MCF 10A (cell line): ENCODE data around the gene ZBTB38. TPM values are rescaled to one million over a fixed set of nuclear protein-coding genes. Genes with fewer than 3 reads are reported as not detected.

Experiments used
- BruUV-seq: library from RNA; stranded (reverse); fragments of 400-500 nt; replicated peaks from 2 replicates; lab custom pipeline; 2021; lab: Mats Ljungman, UMichigan
- CTCF ChIA-PET: fragments of 300-600 bp; sonication (Branson Sonifier 250); formaldehyde crosslinking; extraction: SDS; loops from one replicate; lab custom pipeline; 2021; ENCODE audit warnings: antibody characterized with exemption, inconsistent platforms; lab: Yijun Ruan, JAX
- POLR2A ChIA-PET: fragments of 300-600, 350-650 bp; sonication (Branson Sonifier 250); formaldehyde crosslinking; extraction: SDS; loops from one replicate; lab custom pipeline; 2020; ENCODE audit warnings: antibody characterized with exemption, inconsistent platforms; lab: Yijun Ruan, JAX
- DNase-seq: peaks from one replicate; pipeline ENCODE4 v3.0.0-alpha.2; 2018; ENCODE audit not compliant: unreplicated experiment
- H3K27ac Mint-ChIP-seq: one replicate; pipeline ENCODE4 v1.8.0; 2022; ENCODE audit warnings: mild to moderate bottlenecking, low read depth, mixed read lengths; ENCODE audit not compliant: unreplicated experiment
- H3K27me3 Mint-ChIP-seq: one replicate; pipeline ENCODE4 v1.8.0; 2022; ENCODE audit warnings: mixed read lengths; ENCODE audit not compliant: insufficient read depth, unreplicated experiment
- H3K36me3 Mint-ChIP-seq: one replicate; pipeline ENCODE4 v1.8.0; 2022; ENCODE audit warnings: mild to moderate bottlenecking, moderate library complexity, mixed read lengths; ENCODE audit not compliant: insufficient read depth, unreplicated experiment
- H3K4me1 Mint-ChIP-seq: one replicate; pipeline ENCODE4 v1.8.0; 2022; ENCODE audit warnings: mixed read lengths; ENCODE audit not compliant: insufficient read depth, unreplicated experiment
- H3K4me3 Mint-ChIP-seq: one replicate; pipeline ENCODE4 v1.8.0; 2022; ENCODE audit warnings: mild to moderate bottlenecking, moderate library complexity, mixed read lengths; ENCODE audit not compliant: unreplicated experiment
- H3K9me3 Mint-ChIP-seq: one replicate; pipeline ENCODE4 v1.8.0; 2022; ENCODE audit warnings: mixed read lengths; ENCODE audit not compliant: unreplicated experiment
- intact Hi-C: fragments of 100-400 bp; cut with micrococcal nuclease; formaldehyde crosslinking; loops from 2 replicates; pipeline ENCODE4 v1.14.1; 2022
- total RNA-seq: library from RNA; stranded (reverse); gene quantifications from 2 replicates; pipeline ENCODE4 v1.2.3, GENCODE V29; 2022
- TF ChIP-seq, protein P1 (sequence below): fragments of 200-600 bp; IDR thresholded peaks from one replicate; pipeline ENCODE4 v1.8.0; 2022; ENCODE audit warnings: antibody characterized with exemption, mild to moderate bottlenecking; ENCODE audit not compliant: unreplicated experiment

ZBTB38 gene
- total RNA-seq, 1 experiment from 2014 or later, result 168 TPM

DNA sequence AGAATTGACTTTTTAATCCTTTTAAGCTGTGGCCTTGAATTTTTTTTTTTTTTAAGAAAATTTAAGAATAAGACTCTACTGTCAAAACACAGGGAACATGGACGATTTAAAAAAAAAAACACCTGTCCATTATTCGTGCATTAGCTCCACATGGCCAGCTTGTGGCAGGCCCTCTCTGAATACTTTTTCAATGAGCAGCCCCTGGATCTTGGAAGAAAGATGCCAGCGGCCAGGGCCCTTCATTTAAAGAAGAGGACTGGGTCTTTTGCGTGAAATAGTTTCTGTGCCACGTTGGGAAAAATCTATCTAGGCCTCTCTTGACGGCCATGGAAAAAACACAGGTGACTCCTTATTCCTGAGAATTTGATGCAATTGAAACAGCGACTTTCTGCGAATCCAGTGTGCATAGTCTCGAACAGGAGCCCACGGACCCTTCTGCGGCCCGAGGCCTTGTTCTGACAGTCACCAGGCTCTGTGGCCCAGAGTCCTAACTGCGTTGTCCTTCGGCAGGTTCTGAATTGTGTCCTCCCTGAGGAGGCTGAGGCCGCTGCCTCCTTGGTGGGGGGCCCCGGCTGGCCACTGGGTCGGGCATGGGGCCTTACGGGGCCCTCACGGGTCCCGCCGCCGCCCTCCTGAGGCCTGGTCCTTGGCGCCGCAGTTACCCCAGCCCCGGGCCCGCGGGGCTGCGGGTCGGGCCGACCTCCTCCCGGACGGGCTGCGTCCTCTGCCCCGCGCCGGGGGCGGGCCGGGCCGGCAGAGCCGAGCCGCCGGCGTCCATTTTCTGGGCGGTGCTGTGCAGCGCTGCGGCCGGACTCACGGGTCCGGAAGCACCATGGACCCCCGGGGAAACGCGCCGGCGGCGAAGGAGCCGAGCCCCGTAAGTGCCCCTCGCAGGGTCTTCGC is 33.5 kb downstream of the ZBTB38 start:
- intact Hi-C loops, result no loop called here
- H3K9me3 Mint-ChIP-seq, result no peaks in the 10 kb centered on the region
- TSS peak; percentile 66 for BruUV-seq
- H3K4me3 Mint-ChIP-seq, result peak overlapping the region; percentile 69
- TF ChIP-seq, protein P1, sequence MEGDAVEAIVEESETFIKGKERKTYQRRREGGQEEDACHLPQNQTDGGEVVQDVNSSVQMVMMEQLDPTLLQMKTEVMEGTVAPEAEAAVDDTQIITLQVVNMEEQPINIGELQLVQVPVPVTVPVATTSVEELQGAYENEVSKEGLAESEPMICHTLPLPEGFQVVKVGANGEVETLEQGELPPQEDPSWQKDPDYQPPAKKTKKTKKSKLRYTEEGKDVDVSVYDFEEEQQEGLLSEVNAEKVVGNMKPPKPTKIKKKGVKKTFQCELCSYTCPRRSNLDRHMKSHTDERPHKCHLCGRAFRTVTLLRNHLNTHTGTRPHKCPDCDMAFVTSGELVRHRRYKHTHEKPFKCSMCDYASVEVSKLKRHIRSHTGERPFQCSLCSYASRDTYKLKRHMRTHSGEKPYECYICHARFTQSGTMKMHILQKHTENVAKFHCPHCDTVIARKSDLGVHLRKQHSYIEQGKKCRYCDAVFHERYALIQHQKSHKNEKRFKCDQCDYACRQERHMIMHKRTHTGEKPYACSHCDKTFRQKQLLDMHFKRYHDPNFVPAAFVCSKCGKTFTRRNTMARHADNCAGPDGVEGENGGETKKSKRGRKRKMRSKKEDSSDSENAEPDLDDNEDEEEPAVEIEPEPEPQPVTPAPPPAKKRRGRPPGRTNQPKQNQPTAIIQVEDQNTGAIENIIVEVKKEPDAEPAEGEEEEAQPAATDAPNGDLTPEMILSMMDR, result no peak
- no peak for DNase-seq
- H3K27ac Mint-ChIP-seq, result peak overlapping the region; percentile 75
- peaks cover 49% of the 10 kb centered on the region for H3K4me1 Mint-ChIP-seq
- H3K36me3 Mint-ChIP-seq, result peaks cover 47% of the 10 kb centered on the region
- CTCF ChIA-PET, result interaction anchor here (0.7 to 1.2 kb wide), 3 partner anchors 37 to 95 kb away, joined by 3 to 4 read pairs (median 4); no protein-coding TSS in a partner anchor
- POLR2A ChIA-PET, result interaction anchor here (0.8 to 14.3 kb wide), 10 partner anchors 10 to 1600 kb away, joined by 3 to 349 read pairs (median 5); partner anchors contain the start of genes U2SURP and ZBTB38
- H3K27me3 Mint-ChIP-seq, result no peaks in the 10 kb centered on the region

DNA sequence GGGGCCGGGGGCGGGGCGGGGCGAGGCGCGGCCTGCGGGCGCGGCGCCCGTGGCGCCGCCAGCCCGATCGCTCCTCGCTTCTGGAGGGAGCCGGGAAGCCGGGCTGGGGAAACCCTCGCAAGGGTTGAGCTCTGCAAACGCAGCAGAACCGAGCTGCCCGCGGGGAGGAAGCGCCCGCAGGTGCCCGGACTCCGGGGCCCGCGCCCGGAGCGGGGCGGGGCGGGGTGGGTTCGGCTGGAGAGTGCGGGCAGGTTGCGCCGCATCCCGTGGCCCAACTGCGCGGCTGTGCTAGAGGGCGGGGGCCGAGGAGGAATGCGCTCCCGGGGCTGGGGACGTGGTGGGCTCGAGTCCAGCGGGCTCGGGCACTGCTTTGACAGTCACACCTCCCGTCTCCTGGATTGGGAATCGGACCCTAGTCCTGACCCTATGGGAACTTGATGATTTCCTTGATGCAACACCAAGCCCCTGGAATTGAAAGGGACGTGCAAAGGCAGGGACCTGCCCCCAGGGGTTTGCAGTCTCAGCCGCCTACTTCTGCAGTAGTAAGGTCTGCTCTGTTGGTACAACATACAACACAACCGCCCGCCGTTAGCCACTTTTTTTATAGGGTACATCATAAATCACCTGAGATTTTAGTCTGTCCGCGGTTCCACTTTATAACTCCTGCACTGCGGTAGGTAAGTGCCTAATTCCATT is 34.3 kb downstream of the ZBTB38 start:
- Mint-ChIP-seq H3K27me3 (no peaks in the 10 kb centered on the region), H3K9me3 (no peaks in the 10 kb centered on the region), H3K4me1 (peaks cover 56% of the 10 kb centered on the region), H3K4me3 (peak overlapping the region; percentile 69), H3K36me3 (peaks cover 47% of the 10 kb centered on the region), H3K27ac (peak overlapping the region; percentile 94)
- BruUV-seq, result no TSS peak
- intact Hi-C loops, result no loop called here
- TF ChIP-seq, protein P1, result no peak
- ChIA-PET CTCF (interaction anchor here (0.7 to 1.9 kb wide), 5 partner anchors 10 to 93 kb away, joined by 3 to 8 read pairs (median 3); no protein-coding TSS in a partner anchor), POLR2A (interaction anchor here (1.2 to 14.3 kb wide), 5 partner anchors 9 to 85 kb away, joined by 3 to 349 read pairs (median 16); partner anchors contain the start of gene ZBTB38)
- DNase-seq, result peak; percentile 60

DNA sequence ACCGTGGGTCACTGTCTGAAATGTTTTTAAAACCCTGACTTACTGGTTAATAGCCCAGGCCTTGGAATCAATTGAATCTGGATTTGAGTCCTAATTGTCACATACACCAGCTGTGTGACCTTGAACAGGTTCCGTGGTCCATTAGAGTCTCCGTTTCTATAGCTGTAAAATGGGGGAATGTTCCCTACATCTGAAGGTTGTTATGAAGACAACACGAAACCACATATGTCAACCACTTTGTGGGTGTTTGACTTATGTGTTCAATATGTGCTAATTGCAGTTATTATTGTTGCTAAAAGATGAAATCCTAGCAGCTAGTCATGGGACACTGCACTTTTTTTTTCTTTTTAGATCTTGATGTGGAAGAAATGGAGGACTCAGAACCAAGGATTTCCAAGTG is 35.3 kb downstream of the ZBTB38 start:
- ChIA-PET POLR2A (interaction anchor here (0.5 to 14.3 kb wide), 10 partner anchors 8 to 1597 kb away, joined by 3 to 349 read pairs (median 4); partner anchors contain the start of genes U2SURP and ZBTB38), CTCF (interaction anchor here (0.6 to 2.2 kb wide), 14 partner anchors 9 to 388 kb away, joined by 3 to 12 read pairs (median 4); partner anchors contain the start of gene ZBTB38)
- TF ChIP-seq, protein P1, result no peak
- H3K4me1 Mint-ChIP-seq, result peaks cover 57% of the 10 kb centered on the region
- H3K27me3 Mint-ChIP-seq, result no peaks in the 10 kb centered on the region
- peak overlapping the region; percentile 69 for H3K4me3 Mint-ChIP-seq
- H3K27ac Mint-ChIP-seq, result peak overlapping the region; percentile 94
- peaks cover 55% of the 10 kb centered on the region for H3K36me3 Mint-ChIP-seq
- DNase-seq, result no peak
- no TSS peak for BruUV-seq
- no peaks in the 10 kb centered on the region for H3K9me3 Mint-ChIP-seq
- intact Hi-C loops, result no loop called here
